Stimulated activated CD4-positive, alpha-beta T cell treated with anti-CD3 and anti-CD28 coated beads, Interleukin-15, amount 100 ng/mL, for 1 hour (primary cell): ENCODE results near the gene TAAR1.

ENCODE experiments used
- DNase-seq, 2 donors: peaks; one replicate each; pipeline ENCODE4 v3.0.0-alpha.2; 2020; ENCODE audit warnings: low read depth in 1 of 2, low spot score in 1 of 2

TAAR1 gene

GRCh38 chr6:132596201-132596600, 62.8 kb downstream of the TAAR1 start:
- no peak for DNase-seq
